HL-60/S4 treated with retinoic acid at 250 ng/mL for 4 days and 3 days (cell line): ENCODE results near the gene SPI1.
"Not testable (repeated sequence)": the region's sequence is repeated elsewhere in the genome, so short reads cannot be mapped to it uniquely, and the experiment has no call there.

Experiments used
- in situ Hi-C: fragments of 300-500 bp; cut with MboI; formaldehyde crosslinking; loops from 2 replicates; pipeline ENCODE4 v1.7.0; 2022; ENCODE audit warnings: low sequenced_read_pairs

Gene SPI1

DNA sequence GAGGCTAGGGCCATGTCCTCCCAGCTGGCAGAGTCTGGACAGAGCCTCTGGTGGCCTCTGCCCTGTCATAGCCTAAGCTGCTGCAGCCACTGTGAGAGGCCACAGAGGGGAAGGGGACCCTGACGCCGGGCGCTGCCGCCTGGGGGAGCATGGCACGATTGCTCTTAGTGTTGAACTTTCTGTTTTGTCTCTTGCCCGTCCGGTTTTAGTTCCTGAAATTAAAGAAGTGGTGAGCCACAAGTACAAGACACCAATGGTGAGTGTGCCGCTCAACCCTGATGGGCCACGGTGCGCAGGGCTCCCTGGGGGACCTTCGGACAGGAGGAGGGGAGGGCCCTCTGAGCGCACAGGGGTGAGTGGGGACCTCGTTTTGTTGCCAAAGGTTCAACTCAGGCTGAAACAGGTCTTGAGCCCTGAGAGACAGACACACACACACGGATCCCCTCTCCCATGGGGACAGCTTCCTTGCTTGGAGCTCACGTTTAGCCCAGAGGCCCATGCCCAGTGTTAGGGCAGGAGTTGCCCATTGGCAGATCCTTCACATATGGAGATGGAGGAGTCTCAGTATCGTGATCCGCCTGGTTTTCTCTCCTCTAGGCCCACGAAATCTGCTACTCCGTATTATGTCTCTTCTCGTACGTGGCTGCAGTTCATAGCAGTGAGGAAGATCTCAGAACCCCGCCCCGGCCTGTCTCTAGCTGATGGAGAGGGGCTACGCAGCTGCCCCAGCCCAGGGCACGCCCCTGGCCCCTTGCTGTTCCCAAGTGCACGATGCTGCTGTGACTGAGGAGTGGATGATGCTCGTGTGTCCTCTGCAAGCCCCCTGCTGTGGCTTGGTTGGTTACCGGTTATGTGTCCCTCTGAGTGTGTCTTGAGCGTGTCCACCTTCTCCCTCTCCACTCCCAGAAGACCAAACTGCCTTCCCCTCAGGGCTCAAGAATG lies 49.6 kb downstream of the SPI1 start:
- in situ Hi-C loops, result no loop called here

DNA sequence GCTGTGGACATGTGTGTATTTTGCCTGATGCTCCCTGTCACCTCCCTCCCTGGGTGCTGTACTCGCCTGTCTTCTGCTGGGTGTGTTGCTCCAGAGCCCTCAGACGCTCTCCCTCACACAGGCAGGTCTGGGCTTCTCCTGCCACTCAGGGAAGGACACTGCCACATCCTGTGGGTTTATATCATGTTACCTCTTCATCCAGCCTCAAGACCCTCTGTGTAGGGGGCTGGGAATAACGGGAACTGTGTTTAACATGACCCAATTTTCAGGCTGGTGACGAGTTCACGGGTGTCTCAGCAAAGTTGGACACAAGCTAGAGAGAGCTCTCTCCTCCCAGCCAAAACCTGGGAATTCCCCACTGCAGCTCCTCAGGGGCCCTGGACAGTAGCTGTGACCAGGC lies 50.4 kb downstream of the SPI1 start:
- in situ Hi-C loops, result no loop called here

DNA sequence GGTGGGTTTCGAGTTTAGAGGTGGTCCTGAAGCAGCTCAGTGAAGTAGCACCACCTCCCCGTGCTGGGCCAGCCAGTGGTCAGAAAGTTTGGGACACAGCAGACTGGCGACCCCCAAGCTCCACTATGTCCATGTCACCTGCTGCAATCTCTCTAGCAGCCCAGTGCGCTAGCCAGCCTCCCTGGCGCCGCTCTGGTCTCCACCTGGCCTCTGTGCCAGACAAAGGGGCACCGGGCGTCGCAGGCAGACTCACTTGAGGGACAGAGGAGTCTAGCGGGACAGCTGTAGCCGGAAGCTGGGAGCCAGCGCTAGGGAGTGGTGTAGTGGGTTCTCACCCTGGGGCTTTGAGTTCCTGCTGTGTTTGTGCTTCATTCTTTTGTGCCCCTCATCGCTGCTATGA lies 51.3 kb downstream of the SPI1 start:
- in situ Hi-C loops, result no loop called here

DNA sequence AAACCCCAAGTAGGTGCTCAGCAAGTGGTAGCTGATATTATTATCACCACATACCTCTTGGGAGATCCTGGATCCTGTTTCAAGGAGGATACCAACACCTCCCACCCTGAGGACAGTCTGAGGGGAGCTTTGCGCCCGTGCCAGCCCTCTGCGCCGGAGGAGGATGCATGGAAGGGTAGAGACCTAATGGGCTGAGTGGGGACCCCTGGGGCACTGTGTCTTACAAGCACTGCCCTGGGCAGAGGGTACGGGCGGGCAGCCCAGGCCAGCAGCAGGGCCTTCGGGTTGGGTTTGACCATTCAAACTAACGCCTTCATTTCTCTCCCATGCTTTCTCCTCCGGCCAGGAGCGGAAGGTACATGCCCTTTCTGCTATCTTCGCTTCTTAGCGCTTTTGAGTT lies 52.1 kb downstream of the SPI1 start:
- in situ Hi-C loops, result no loop called here

DNA sequence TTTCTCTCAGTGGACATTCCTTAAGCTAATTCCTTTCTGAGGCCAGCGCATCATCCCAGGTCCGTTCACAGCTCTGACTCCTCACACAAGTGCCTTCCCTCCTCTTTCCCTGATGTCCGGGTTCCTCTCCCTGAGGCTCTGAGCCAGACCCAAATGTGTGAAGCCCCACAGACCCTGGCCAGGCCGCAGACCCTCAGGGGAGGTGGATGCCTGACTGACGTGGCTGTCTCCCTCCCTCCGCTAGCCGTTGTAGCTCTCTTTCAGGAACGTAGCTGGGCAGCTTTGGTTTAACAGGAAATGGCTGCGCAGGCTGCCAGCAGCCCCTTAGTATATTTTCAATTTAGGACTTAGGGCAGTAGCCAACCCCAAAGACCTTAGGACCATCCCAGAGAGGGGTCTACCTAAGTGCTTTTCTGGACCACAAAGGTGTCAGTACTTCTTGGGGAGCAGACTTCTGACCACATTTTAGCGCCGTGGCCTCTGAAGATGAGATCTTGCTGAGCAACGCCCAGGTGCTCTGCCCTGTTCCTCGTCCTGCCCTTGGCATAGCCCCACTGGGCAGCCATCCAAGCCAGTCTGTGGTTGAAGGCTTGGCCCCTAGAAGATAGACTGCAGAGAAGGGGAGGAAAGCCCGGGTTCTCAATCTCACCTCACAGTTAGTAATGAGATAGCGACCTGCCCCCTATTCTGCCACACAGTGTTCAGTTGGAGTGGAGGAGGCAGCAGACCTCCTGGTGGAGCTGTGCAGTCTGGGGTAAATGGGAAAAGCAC lies 52.9 kb downstream of the SPI1 start:
- in situ Hi-C loops, result no loop called here

DNA sequence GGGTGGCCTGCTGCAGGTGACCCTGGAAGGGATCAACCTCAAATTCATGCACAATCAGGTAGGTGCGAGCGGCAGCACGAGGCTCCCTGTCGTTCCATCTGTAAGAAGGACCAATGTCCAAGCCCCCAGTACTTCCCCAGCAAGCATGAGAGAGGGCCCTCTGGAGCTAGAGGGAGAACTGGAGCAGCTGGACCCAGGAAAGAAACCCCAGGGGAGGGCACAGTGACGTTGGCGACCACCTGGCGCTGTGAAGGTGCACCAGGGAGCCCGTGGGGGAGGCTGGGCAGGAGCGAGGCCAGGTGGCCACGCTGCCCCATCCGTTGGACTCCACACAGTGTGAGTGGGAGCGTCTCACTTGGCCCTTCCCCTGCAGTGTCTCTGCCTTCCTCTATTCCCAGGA lies 53.8 kb downstream of the SPI1 start:
- in situ Hi-C loops, result no loop called here

DNA sequence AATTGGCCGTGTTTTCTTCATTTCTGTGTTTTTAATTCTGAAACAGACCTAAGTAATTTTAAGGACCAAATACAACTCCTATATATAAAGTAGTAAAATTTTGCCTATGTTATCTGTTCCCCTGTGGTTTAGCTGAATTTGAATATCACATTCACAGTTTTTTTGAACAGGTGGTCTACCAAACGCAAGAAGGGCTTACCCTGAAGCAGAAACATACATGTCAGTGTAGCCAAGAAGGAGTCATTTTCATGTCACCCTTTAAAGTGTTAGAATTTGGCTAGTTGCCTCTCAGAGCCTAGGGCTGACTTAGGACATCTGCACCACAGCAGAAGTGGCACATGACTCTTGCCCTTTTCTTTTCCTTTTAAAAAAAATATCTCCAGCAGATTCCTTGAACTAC lies 60.2 kb downstream of the SPI1 start:
- in situ Hi-C loops, result no loop called here

DNA sequence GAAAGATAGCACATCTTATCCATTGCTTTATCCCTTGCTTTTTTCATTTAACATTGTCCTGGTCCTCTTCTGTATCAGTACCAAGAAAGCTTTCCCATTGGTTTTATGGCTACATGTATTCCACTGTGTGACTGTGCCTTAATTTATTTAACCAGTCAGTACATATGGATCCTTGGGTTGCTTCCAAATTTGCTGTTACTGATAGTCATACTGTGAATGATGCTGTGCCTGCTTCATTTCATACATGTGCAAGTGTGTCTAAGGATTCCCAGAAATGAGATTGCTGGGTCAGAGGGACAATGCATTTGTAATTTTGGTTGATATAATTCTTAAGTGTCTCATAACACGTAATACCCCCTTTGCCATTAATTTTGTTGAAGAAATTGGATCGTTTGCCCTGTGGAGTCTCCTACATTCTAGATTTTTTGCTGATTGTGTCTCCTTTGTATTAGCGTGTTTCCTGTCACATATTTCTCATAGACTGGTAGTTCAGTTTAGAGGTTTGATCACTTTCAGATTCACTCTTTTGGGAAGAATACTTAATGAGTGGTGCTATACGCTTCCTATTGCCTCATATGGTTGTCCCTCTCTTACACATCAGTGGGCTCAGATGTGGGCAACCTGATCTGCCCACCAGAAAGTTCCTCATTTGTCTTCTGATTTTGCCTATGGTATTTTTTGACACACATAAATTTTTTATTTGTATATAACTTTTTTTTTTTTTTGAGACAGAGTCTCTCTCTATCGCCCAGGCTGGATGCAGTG lies 61.1 kb downstream of the SPI1 start:
- in situ Hi-C loops, result no loop called here

DNA sequence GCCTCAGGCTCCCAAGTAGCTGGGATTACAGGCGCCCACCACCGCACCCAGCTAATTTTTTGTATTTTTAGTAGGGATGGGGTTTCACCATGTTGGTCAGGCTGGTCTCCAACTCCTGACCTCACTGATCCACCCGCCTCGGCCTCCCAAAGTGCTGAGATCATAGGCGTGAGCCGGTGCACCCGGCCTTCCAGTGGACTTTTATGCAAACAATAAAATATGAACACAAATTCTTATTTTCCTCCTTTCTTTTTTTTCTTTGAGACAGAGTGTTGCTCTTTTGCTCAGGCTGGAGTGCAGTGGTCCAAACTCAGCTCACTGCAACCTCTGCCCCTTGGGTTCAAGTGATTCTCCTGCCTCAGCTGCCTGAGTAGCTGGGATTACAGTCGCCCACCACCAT lies 61.8 kb downstream of the SPI1 start:
- in situ Hi-C loops, result not testable (repeated sequence)

DNA sequence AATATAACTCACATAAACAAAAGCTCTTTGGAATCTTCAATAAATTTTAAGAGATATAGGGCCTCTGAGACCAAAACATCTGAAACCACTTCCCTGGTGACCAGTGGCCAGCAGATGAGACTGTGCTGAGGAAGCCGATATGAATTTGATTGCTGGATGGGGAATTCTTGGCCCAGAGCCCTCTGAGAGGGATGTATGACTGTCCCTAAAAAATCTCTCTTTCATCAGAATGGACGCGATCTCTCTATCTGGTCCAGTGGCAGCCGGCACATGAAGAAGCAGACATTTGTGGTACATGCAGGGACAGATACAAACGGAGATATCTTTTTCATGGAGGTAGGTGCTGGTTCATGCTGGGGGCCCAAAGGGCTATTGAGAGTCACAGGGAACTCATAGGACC lies 63.4 kb downstream of the SPI1 start:
- in situ Hi-C loops, result no loop called here

DNA sequence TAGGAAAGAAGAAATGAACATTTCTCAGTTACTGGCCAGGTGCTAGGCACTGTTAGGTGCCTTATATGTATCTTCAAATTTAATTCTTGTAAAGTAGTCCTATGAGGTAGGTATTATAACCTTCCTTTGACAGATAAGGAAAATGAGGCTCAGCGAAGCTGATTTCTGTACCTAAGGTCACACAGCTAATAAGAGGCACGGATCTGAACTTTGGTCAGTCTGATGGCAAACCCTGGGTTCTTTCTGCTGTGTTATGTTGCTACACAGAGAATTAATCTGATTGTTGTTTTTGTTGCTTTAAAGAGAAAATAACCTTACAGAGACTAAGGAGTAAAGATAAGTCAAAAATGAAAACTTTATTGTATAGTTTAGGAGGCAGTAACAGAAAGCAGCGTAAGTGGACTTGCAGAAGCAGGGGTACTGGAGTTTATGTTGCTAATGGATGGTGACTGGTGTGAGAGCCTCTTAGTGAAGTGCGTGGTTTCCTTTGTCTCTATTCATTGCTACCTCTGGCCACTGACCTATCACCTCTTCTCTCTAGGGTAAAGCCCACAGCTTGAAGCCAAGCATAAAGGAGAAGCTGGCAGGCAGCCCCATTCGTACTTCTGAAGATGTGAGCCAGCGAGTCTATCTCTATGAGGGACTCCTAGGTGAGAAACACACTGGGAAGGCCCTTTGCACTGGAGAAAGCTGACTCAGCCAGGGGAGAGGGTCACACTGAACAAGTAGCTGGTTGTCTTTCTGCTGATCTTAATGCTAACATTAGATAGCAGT lies 70.1 kb downstream of the SPI1 start:
- in situ Hi-C loops, result no loop called here

DNA sequence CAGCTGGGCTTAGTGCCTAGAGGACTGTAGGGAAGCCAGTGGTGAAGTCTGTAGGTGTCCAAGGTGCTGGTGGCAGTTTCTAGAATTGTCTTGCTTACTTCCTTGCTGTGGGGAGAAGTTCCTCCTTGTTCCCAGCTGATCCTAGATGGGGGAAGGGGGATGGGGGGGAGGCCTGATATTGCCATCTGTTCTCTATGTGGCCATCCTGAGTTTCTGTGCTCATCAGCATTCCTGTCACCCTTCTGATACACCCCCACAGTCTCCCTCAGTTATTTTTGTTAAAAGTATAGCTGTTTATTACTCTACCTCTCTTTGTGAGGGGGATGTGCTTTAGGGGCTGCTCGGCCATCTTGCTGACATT lies 71.9 kb downstream of the SPI1 start:
- in situ Hi-C loops, result no loop called here

DNA sequence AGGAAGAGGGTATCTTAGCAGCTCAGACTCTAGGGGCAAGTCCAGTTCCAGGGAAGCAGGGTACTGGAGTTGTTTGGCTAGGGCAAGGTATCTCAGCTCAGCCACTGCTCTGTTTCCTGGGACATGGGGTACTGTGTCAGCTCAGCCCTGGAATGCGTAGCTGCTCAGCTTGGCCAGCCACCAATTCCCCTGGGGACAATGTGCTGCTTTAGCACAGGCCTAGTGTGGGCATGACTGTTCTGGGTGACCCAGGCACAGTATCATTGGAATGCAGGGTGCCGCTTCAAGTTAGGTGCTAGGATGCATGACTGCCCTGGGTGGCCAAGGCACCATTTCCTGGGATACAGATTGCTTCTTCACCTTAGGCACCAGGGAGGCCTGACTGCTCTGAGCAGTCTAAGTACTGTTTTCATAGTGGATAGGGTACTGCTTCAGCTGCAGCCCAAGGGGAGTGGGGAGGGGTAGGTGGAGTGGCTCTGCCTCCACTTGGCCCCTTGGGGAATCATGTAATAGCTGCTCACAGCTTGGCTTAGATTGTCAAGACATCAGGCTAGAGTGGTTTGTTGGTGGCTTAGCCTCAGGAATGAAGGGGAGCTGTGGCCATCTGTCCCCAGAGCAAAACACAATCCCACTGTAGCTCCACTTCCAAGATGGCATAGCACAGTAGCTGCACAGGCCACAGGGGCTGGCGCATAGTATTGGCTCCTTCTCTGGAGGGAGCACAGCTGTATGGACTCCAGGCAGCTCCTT lies 72.4 kb downstream of the SPI1 start:
- in situ Hi-C loops, result no loop called here
